Lower leg skin (tissue), 4 donors: ENCODE measurements around the gene IPO11. TPM values are rescaled to one million over a fixed set of nuclear protein-coding genes. Genes with fewer than 3 reads are reported as not detected.

Experiments
- DNase-seq, 2 donors: peaks; one replicate each; pipeline ENCODE4 v3.0.0-alpha.2; 2019; ENCODE audit warnings: low spot score in 2 of 2
- H3K4me3 ChIP-seq: fragments of 200-600 bp; sonication (generic); 2 replicates; pipeline ENCODE4 v1.5.1; 2017; ENCODE audit warnings: mild to moderate bottlenecking, low read depth; ENCODE audit not compliant: poor library complexity, severe bottlenecking
- POLR2A ChIP-seq, 2 donors: fragments of 450-650 bp; IDR thresholded peaks; one replicate each; pipeline ENCODE4 v1.6.1; 2016 to 2017; ENCODE audit warnings: antibody characterized with exemption in 2 of 2, mild to moderate bottlenecking in 1 of 2, moderate library complexity in 1 of 2
- WGBS, 2 donors: methylation state at CpG; one replicate each; pipeline ENCODE4 v1.1.5; 2018; 5-methylcytosine and 5-hydroxymethylcytosine counted together
- intact Hi-C: fragments of 100-400 bp; cut with DNase I; formaldehyde crosslinking; loops from one replicate; pipeline ENCODE4 v1.15.0; 2023; ENCODE audit warnings: low total_unique reads
- total RNA-seq, 4 donors: library from RNA; depleted of rRNA; stranded (reverse); fragments of >200 nt; gene quantifications; one replicate each; pipeline ENCODE4 v1.1.0, GENCODE V29; 2016
- TF ChIP-seq, protein P1 (sequence below), 3 donors: fragments of 450-650 bp; IDR thresholded peaks; one replicate each; pipeline ENCODE4 v1.5.1; 2016; ENCODE audit warnings: antibody characterized with exemption in 3 of 3, mild to moderate bottlenecking in 3 of 3, moderate library complexity in 2 of 3

The IPO11 gene
- total RNA-seq, 4 donors from 2014 or later = 12.9 to 21.8 (median 15.2) TPM

GRCh38 chr5:62465985-62466925 lies 53.7 kb downstream of the IPO11 start:
- WGBS, 2 donors = 62 to 63% methylated on average over 6 of the region's 6 CpGs
- H3K4me3 ChIP-seq = no peak overlapping the region
- no peak for TF ChIP-seq POLR2A (IDR thresholded peaks at IDR 0.05)
- TF ChIP-seq, protein P1, sequence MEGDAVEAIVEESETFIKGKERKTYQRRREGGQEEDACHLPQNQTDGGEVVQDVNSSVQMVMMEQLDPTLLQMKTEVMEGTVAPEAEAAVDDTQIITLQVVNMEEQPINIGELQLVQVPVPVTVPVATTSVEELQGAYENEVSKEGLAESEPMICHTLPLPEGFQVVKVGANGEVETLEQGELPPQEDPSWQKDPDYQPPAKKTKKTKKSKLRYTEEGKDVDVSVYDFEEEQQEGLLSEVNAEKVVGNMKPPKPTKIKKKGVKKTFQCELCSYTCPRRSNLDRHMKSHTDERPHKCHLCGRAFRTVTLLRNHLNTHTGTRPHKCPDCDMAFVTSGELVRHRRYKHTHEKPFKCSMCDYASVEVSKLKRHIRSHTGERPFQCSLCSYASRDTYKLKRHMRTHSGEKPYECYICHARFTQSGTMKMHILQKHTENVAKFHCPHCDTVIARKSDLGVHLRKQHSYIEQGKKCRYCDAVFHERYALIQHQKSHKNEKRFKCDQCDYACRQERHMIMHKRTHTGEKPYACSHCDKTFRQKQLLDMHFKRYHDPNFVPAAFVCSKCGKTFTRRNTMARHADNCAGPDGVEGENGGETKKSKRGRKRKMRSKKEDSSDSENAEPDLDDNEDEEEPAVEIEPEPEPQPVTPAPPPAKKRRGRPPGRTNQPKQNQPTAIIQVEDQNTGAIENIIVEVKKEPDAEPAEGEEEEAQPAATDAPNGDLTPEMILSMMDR (IDR thresholded peaks at IDR 0.05) = no peak
- intact Hi-C loops = loop anchor here (10.0 kb wide), 1 partner anchor 319 kb away; no protein-coding TSS in a partner anchor
- no peak for DNase-seq

DNA sequence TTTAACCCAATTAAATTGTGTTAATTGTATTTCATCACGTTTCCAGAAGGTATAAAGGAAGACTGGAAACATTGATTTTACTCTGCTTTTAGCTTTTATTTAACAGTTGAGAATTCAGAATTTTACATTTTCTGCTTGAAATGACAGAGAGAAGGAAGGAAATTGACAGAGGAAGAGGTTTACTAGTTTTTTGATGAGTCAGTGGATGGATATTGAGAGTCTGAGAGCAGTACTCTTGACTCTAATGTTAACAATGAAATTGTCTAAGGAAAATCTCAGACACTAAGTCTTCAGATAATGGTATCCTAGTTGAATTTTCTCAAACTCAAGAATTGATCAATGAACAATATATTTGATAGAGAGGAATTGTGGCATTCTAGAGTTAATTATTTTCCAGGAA lies 60.6 kb downstream of the IPO11 start:
- no peak for DNase-seq
- H3K4me3 ChIP-seq = no peak overlapping the region
- WGBS, 2 donors = 80 to 92% methylated on average over 1 of the region's 1 CpG
- intact Hi-C loops = no loop called here
- TF ChIP-seq POLR2A (IDR thresholded peaks at IDR 0.05) = no peak
- TF ChIP-seq, protein P1 (IDR thresholded peaks at IDR 0.05) = no peak

GRCh38 chr5:62475072-62475471 lies 62.5 kb downstream of the IPO11 start:
- TF ChIP-seq, protein P1 (IDR thresholded peaks at IDR 0.05) = no peak
- no peak for TF ChIP-seq POLR2A (IDR thresholded peaks at IDR 0.05)
- 71 to 76% methylated on average over 9 of the region's 9 CpGs for WGBS, 2 donors
- no peak overlapping the region for H3K4me3 ChIP-seq
- intact Hi-C loops = no loop called here
- no peak for DNase-seq

DNA sequence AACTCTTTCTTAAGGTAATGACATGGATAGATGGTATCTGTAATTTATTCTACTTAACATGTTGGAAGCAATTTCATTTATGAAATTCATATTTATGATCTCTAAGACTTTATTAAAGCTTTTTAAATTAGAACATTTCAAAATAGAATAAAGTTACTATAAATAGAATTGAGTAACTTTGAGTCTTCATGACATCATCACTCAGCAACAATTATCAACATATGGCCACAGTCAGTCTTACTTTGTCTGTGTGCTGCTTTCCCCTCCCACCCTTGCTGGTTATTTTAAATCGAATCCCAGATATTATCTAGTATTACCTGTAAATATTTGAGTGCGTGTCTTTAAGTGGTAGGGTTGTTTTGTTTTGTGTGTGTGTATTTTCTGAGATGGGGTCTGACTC lies 65.2 kb downstream of the IPO11 start:
- WGBS, 2 donors = 77 to 80% methylated on average over 2 of the region's 2 CpGs
- TF ChIP-seq, protein P1 (IDR thresholded peaks at IDR 0.05) = no peak
- TF ChIP-seq POLR2A (IDR thresholded peaks at IDR 0.05) = no peak
- no peak overlapping the region for H3K4me3 ChIP-seq

GRCh38 chr5:62483556-62483955 lies 71.0 kb downstream of the IPO11 start:
- 76 to 87% methylated on average over 2 of the region's 2 CpGs for WGBS, 2 donors
- DNase-seq = no peak

More for the DNA sequence above, 65.2 kb downstream of the IPO11 start:
- intact Hi-C loops = no loop called here
- no peak for DNase-seq

More at GRCh38 chr5:62483556-62483955, 71.0 kb downstream of the IPO11 start:
- intact Hi-C loops = no loop called here
- TF ChIP-seq POLR2A (IDR thresholded peaks at IDR 0.05) = no peak
- TF ChIP-seq, protein P1 (IDR thresholded peaks at IDR 0.05) = no peak
- no peak overlapping the region for H3K4me3 ChIP-seq
